ENCODE results near the gene ENTPD2.
"Not testable (repeated sequence)": the region's sequence is repeated elsewhere in the genome, so short reads cannot be mapped to it uniquely, and the experiment has no call there.

The ENTPD2 gene

DNA sequence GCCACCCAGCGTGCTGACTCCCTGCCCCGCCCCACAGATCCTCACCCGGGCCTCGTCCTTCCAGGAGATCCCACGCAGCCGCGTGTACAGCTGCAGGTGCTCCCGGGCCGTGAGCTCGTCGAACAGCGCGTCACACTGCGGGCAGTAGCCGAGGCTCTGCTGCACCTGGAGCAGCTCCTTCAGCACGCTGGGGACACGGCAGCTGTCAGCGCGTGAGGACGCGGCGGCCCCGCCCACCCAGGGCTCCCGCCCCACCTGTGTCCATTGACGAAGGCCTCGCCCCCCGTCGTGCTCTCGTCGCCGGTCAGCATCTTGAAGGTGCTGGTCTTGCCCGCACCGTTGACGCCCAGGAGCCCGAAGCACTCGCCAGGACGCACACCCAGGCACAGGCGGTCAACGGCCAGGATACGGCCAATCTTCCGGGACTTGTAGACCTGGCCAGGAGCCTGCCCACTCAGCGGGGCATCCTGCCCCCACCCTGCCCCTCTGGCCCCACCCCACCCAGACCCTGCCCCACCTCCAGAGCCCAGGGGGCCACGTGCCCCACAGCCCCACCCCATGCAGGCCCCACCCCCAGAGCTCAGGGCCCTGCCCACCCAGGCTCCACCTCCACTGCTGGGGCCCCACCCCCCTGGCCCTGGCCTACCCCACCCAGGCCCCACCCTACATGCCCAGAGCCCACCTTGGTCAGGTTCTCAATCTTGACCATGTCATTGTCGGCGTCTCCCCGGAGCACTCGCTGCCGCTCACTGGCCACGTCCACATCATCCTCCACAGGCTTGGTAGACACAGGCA, 43.7 kb downstream of the ENTPD2 start:
- no peak overlapping the region for H3K4me3 ChIP-seq (ENCODE audit: low read length)

DNA sequence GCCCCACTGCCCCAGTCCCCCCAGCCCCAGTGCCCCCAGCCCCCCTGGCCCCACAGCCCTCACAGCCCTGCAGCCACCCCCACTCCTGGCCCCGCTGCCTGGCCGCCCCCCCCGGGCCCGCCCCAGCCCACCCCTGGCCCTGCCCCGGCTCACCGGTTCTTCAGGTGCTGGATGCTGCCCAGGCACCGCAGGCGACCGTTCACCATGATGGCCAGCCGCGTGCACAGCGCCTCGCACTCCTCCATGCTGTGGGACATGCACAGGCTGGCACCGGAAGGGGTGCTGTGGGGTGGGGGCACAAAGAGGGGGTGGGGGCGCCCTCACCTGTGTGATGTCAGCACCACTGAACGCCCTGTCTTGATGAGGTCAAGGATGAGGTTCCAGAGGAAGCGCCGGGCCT, 44.6 kb downstream of the ENTPD2 start:
- no peak for DNase-seq (ENCODE audit: low read depth, low spot score)
- no peak overlapping the region for H3K4me3 ChIP-seq (ENCODE audit: low read length)

More for the DNA sequence above, 43.7 kb downstream of the ENTPD2 start:
- no peak for DNase-seq (ENCODE audit: low read depth, low spot score)

GRCh38 chr9:137008312-137008711, 45.5 kb downstream of the ENTPD2 start:
- no peak overlapping the region for H3K4me3 ChIP-seq (ENCODE audit: low read length)
- no peak for DNase-seq (ENCODE audit: low read depth, low spot score)

DNA sequence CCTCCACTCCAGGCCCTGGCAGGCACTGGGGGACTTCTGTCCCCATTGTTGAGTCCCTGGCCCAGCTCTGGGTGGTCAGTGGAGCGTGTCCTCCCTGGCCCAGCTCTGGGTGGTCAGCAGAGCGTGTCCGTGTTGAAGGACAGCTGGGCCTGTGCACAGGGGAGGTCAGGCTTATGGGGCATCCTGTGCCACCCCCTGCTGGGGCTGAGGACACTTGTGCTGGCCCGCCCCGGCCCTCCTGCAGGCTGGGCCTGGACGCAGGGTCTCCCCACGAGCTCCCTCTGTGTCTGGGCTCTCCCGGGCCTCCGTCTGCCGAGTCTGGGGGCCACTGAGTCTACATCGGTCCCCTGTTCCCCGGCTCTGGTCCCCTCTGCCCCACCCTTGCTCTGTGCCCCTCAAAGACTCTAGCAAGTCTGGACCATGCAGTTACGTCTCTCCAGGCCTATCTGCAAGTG, 46.0 kb downstream of the ENTPD2 start:
- H3K4me3 ChIP-seq (ENCODE audit: low read length) = no peak overlapping the region
- no peak for DNase-seq (ENCODE audit: low read depth, low spot score)

DNA sequence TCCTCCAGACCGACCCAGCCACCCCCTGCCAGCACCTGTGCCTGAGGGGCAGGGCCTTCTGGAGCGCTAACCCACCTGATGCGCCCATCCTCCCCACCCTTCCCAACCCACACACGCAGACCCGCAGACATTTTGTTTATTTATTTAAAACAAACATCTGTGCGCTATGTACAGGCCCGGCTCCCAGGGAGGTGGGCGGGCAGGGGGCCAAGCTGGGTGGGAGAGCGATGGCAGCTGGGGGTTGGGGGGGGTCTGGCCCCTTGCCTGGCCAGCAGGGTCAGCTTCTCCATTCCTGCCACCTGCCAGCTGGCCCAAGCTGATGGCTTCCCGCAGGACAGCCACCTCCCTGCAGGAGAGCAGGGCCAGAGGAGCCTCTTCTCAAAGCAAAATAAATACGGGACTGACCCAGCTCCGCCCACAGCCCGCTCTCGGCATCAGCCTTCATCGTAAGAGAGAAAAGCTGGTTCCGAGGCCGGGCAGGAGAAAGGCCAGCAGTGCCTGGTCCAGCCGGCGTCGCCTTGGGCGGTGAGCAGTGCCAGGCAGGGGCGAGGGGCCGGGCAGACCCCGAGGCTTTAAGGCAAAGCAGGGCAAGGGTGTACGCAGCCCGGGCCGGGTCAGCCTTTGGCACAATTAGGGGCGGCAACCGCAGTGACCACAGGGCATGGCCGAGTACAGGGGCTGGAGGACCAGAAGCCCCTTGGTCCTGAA, 46.6 kb downstream of the ENTPD2 start:
- DNase-seq (ENCODE audit: low read depth, low spot score) = no peak
- H3K4me3 ChIP-seq (ENCODE audit: low read length) = no peak overlapping the region

DNA sequence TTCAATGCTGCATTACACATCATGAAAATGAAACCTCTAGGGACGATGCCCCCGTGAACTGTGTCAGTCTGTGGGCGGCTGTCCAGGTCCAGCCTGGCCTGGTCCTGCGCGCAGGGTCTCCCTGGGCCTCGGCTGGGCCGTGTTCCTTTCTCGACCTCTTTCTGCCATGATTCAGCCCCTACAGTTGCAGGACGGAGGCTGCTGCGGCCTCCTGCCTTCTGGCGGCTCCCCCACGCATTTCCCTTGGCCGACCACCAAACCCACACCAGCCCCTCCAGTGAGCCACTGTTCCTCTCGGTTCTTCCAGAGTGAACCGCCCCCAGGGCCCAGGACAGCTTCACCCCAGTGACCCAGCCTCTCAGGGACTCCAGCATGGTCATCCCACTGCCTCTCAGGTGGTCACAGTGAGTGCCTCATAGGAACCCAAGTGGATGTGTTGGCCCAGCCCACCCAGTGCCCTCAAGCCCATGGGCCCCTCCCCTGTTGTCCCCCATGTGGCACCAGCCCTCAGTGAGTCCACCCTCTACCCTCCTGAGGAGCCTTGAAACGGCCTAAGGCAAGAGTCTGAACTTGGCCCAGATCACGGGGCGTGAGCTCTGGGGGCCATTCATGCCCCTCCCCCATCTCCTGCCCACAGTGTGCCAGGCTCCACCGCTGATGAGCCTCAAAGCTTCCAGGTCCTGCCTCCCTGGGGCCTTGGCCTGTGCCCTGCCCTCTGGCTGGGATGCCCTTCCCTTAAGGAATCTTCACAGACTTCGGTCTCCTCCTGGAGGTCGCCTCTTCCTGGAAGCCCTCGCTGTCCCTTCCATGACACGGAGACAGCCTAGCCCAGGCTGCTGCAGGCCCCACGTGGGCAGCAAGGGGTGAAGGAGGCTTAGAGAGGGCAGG, 47.5 kb downstream of the ENTPD2 start:
- H3K4me3 ChIP-seq (ENCODE audit: low read length) = no peak overlapping the region
- DNase-seq (ENCODE audit: low read depth, low spot score) = no peak

DNA sequence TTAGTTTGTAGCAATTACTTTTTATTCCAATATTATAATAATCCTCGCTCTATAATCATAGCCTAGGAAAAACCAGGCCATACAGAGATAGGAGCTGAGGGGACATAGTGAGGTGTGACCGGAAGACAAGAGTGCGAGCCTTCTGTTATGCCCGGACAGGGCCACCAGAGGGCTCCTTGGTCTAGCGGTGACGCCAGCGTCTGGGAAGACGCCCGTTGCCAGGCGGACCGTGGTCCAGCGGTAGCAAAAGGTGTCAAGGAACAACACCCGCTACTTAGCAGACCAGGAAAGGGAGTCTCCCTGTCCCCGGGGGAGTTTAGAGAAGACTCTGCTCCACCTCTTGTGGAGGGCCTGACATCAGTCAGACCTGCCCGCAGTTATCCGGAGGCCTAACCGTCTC, 49.6 kb downstream of the ENTPD2 start:
- DNase-seq (ENCODE audit: low read depth, low spot score) = not testable (repeated sequence)

GRCh38 chr9:137002646-137003041, 51.2 kb downstream of the ENTPD2 start:
- no peak overlapping the region for H3K4me3 ChIP-seq (ENCODE audit: low read length)
- no peak for DNase-seq (ENCODE audit: low read depth, low spot score)

More for the DNA sequence above, 49.6 kb downstream of the ENTPD2 start:
- not testable (repeated sequence) for H3K4me3 ChIP-seq (ENCODE audit: low read length)

DNA sequence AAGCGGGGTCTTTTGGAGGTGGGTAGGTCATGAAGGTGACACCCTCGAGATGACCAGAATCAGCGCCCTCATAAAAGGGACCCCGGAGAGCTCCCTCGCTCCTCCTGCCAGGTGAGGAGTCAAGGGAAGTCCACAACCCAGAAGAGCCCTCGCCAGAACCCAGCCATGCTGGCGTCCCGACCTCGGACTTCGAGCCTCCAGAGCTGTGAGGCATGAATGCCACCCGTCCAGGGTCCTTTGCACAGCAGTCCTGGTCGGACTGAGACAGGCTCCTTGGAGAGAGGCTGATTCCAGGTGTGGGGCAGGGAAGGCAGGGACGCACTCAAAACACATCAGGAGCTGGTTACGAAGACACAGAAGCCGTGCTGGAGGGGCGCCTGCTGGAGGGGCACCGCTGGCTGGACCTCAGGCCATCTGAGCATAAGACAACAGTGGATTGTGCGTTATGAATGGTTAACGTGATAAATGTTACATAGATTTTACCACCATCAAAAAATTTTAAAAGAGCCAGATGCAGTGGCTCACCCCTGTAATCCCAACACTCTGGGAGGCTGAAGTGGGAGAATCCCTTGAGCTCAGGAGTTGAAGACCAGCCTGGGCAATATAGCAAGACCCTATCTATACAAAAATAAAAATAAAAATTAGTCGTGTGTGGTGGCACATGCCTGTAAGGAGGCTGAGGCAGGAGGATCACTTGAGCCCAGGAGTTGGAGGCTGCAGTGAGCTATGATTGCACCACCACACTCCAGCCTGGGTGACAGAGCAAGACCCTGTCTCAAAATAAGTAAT, 51.8 kb downstream of the ENTPD2 start:
- no peak overlapping the region for H3K4me3 ChIP-seq (ENCODE audit: low read length)
- no peak for DNase-seq (ENCODE audit: low read depth, low spot score)

- no peak overlapping the region for H3K4me3 ChIP-seq (ENCODE audit: low read length)
- no peak for DNase-seq (ENCODE audit: low read depth, low spot score)
These were observed 53.5 kb downstream of the ENTPD2 start for GRCh38 chr9:137000177-137000930.
